GM19328 (cell line): ENCODE data around the gene ITPR2.

Experiments
- ATAC-seq: cut with Tn5 transposase; IDR thresholded peaks from one replicate; pipeline ENCODE4 v1.9.1; 2021; ENCODE audit warnings: mild to moderate bottlenecking, moderate library complexity; ENCODE audit not compliant: unreplicated experiment

The ITPR2 gene

GRCh38 chr12:26711072-26711471, 121.9 kb downstream of the ITPR2 start:
- no peak for ATAC-seq

- no peak for ATAC-seq
Measured at GRCh38 chr12:26705851-26706250, 127.1 kb downstream of the ITPR2 start.

- ATAC-seq = no peak
Measured at GRCh38 chr12:26704684-26705460, 128.1 kb downstream of the ITPR2 start.

GRCh38 chr12:26704214-26704613, 128.8 kb downstream of the ITPR2 start:
- no peak for ATAC-seq

GRCh38 chr12:26702741-26703140, 130.3 kb downstream of the ITPR2 start:
- no peak for ATAC-seq

- ATAC-seq = no peak
Measured at GRCh38 chr12:26701604-26702215, 131.3 kb downstream of the ITPR2 start.

GRCh38 chr12:26700430-26700829, 132.6 kb downstream of the ITPR2 start:
- ATAC-seq = no peak

- ATAC-seq = no peak
Measured at GRCh38 chr12:26699237-26699636, 133.8 kb downstream of the ITPR2 start.

- no peak for ATAC-seq
Measured at GRCh38 chr12:26698186-26698585, 134.8 kb downstream of the ITPR2 start.

- no peak for ATAC-seq
Measured at GRCh38 chr12:26697217-26697616, 135.8 kb downstream of the ITPR2 start.

GRCh38 chr12:26696613-26697092, 136.3 kb downstream of the ITPR2 start:
- no peak for ATAC-seq

GRCh38 chr12:26696048-26696612, 136.9 kb downstream of the ITPR2 start:
- no peak for ATAC-seq

- ATAC-seq = no peak
Measured at GRCh38 chr12:26694402-26694801, 138.6 kb downstream of the ITPR2 start.

GRCh38 chr12:26692407-26692806, 140.6 kb downstream of the ITPR2 start:
- no peak for ATAC-seq

- ATAC-seq = no peak
Measured at GRCh38 chr12:26691234-26691970, 141.6 kb downstream of the ITPR2 start.

GRCh38 chr12:26690601-26691000, 142.4 kb downstream of the ITPR2 start:
- ATAC-seq = no peak

GRCh38 chr12:26689281-26689841, 143.6 kb downstream of the ITPR2 start:
- ATAC-seq = no peak

- no peak for ATAC-seq
Measured at GRCh38 chr12:26688344-26688904, 144.6 kb downstream of the ITPR2 start.

GRCh38 chr12:26686408-26686807, 146.6 kb downstream of the ITPR2 start:
- no peak for ATAC-seq

- no peak for ATAC-seq
Measured at GRCh38 chr12:26684101-26684500, 148.9 kb downstream of the ITPR2 start.

GRCh38 chr12:26683443-26683842, 149.6 kb downstream of the ITPR2 start:
- no peak for ATAC-seq
